Fibroblast of lung (primary cell): ENCODE data around the gene OR12D3.

ENCODE experiments used
- CTCF ChIP-seq, 2 donors: IDR thresholded peaks in 1 of 2; conservative IDR thresholded peaks in 1 of 2; 1 replicate in 1 of 2; 2 replicates in 1 of 2; pipeline ENCODE4 v1.5.1; 2011 to 2012; ENCODE audit warnings: low read length in 2 of 2, control low read depth in 1 of 2, inconsistent platforms in 1 of 2, low read depth in 1 of 2, mild to moderate bottlenecking in 1 of 2
- EZH2 ChIP-seq: IDR thresholded peaks from 2 replicates; pipeline ENCODE4 v1.5.1; 2012; ENCODE audit warnings: low read length, control low read depth, mild to moderate bottlenecking; ENCODE audit errors: missing control alignments

GRCh38 chr6:29419516-29419915 lies 44.4 kb upstream of the OR12D3 start:
- TF ChIP-seq CTCF (conservative IDR thresholded peaks at IDR 0.05 in 1 of 2, IDR thresholded peaks at IDR 0.05 in 1 of 2; ENCODE audit: low read depth in 1 of 2, low read length in 2 of 2), result no peak
- TF ChIP-seq EZH2, result no peak
